Measurements from ENCODE around the gene FADD.
"Not testable (repeated sequence)": the region's sequence is repeated elsewhere in the genome, so short reads cannot be mapped to it uniquely, and the experiment has no call there.

Gene FADD

GRCh38 chr11:70212227-70212811, 9.2 kb downstream of the FADD start:
- DNase-seq (ENCODE audit: low spot score): no peak

DNA sequence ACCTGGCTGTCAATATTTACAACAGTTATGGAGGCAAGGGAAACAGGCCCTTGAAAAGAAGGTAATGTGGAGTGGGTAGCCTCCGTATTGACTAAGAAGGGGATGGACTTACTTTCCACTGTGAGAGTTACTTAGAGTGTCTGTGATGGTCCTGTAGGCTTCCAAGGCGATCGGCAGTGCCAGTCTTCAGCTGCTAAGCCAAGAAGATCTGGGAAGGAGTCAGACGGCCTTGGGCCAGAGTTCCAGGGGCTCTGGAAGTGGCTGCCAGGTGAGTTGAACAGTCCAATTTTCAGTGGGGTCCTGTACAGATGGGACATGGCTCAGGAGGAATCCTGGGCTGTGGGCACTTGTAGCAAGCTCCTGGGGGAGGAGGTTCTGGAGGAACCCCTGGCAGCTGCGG, 14.3 kb downstream of the FADD start:
- not testable (repeated sequence) for H3K27me3 ChIP-seq (ENCODE audit: control insufficient read depth in 3 of 3, insufficient read depth in 3 of 3, low read depth in 1 of 3, low read length in 3 of 3); H3K4me1 ChIP-seq (ENCODE audit: control insufficient read depth in 2 of 2, insufficient read depth in 1 of 2, low read depth in 1 of 2, low read length in 2 of 2); H3K9ac ChIP-seq (ENCODE audit: low read depth, low read length, poor library complexity); H3K4me2 ChIP-seq (ENCODE audit: insufficient read depth, low read length, poor library complexity, severe bottlenecking); H2AK5ac ChIP-seq (ENCODE audit: low read depth, low read length); H2BK12ac ChIP-seq (ENCODE audit: low read length); H4K8ac ChIP-seq (ENCODE audit: low read depth, low read length); H4K91ac ChIP-seq (ENCODE audit: low read depth, low read length, poor library complexity); H2AFZ ChIP-seq (ENCODE audit: low read length); H2BK5ac ChIP-seq (ENCODE audit: low read length); H3K23ac ChIP-seq (ENCODE audit: low read depth, low read length, poor library complexity); H2BK120ac ChIP-seq (ENCODE audit: low read depth, low read length); H3K14ac ChIP-seq (ENCODE audit: low read length); H3K79me1 ChIP-seq (ENCODE audit: low read depth, low read length); DNase-seq (ENCODE audit: low spot score); H3K4me3 ChIP-seq (ENCODE audit: low read length in 2 of 2); H3K36me3 ChIP-seq (replicated peaks in 1 of 2; ENCODE audit: control insufficient read depth in 2 of 2, insufficient read depth in 2 of 2, low read length in 2 of 2); H3K4ac ChIP-seq (ENCODE audit: low read length); H3K27ac ChIP-seq (replicated peaks; ENCODE audit: low read length); H2BK15ac ChIP-seq (ENCODE audit: low read length); H3K9me3 ChIP-seq (replicated peaks in 1 of 2; ENCODE audit: control insufficient read depth in 2 of 2, insufficient read depth in 1 of 2, low read depth in 1 of 2, low read length in 2 of 2); H3K18ac ChIP-seq (ENCODE audit: low read length)
- no CpG with 5 or more reads among the region's 5 CpGs for WGBS, 2 donors (ENCODE audit: extremely low coverage in 2 of 2, insufficient read length in 2 of 2, insufficient replicate concordance in 1 of 2)

More at GRCh38 chr11:70212227-70212811, 9.2 kb downstream of the FADD start:
- no peak overlapping the region for H3K4me3 ChIP-seq (ENCODE audit: low read length in 2 of 2)
- H3K27me3 ChIP-seq (ENCODE audit: control insufficient read depth in 3 of 3, insufficient read depth in 3 of 3, low read depth in 1 of 3, low read length in 3 of 3): no peaks in the 10 kb centered on the region
- peaks cover 0 to 3% of the 10 kb centered on the region in 2 donors for H3K4me1 ChIP-seq (ENCODE audit: control insufficient read depth in 2 of 2, insufficient read depth in 1 of 2, low read depth in 1 of 2, low read length in 2 of 2)
- peaks cover 3% of the 10 kb centered on the region for H3K79me1 ChIP-seq (ENCODE audit: low read depth, low read length)
- no peak overlapping the region for H2BK5ac ChIP-seq (ENCODE audit: low read length)
- H2AFZ ChIP-seq (ENCODE audit: low read length): no peak overlapping the region
- no CpG with 5 or more reads among the region's 13 CpGs for WGBS, 2 donors (ENCODE audit: extremely low coverage in 2 of 2, insufficient read length in 2 of 2, insufficient replicate concordance in 1 of 2)
- no peak overlapping the region for H2BK120ac ChIP-seq (ENCODE audit: low read depth, low read length)
- no peak overlapping the region for H4K91ac ChIP-seq (ENCODE audit: low read depth, low read length, poor library complexity)
- H3K4me2 ChIP-seq (ENCODE audit: insufficient read depth, low read length, poor library complexity, severe bottlenecking): no peak overlapping the region
- H3K9me3 ChIP-seq (replicated peaks in 1 of 2; ENCODE audit: control insufficient read depth in 2 of 2, insufficient read depth in 1 of 2, low read depth in 1 of 2, low read length in 2 of 2): no peaks in the 10 kb centered on the region
- H2BK15ac ChIP-seq (ENCODE audit: low read length): peak overlapping the region; percentile 49
- H3K9ac ChIP-seq (ENCODE audit: low read depth, low read length, poor library complexity): no peak overlapping the region
- H3K27ac ChIP-seq (replicated peaks; ENCODE audit: low read length): no peak overlapping the region
- peak overlapping the region; percentile 38 for H3K18ac ChIP-seq (ENCODE audit: low read length)
- peak overlapping the region; percentile 43 for H2AK5ac ChIP-seq (ENCODE audit: low read depth, low read length)
- H4K8ac ChIP-seq (ENCODE audit: low read depth, low read length): no peak overlapping the region
- peak overlapping the region; percentile 85 for H3K23ac ChIP-seq (ENCODE audit: low read depth, low read length, poor library complexity)
- H3K36me3 ChIP-seq (replicated peaks in 1 of 2; ENCODE audit: control insufficient read depth in 2 of 2, insufficient read depth in 2 of 2, low read length in 2 of 2): peaks cover 10 to 22% of the 10 kb centered on the region in 2 donors
- no peak overlapping the region for H2BK12ac ChIP-seq (ENCODE audit: low read length)
- H3K4ac ChIP-seq (ENCODE audit: low read length): no peak overlapping the region
- peak overlapping the region; percentile 6 for H3K14ac ChIP-seq (ENCODE audit: low read length)

- WGBS, 2 donors (ENCODE audit: extremely low coverage in 2 of 2, insufficient read length in 2 of 2, insufficient replicate concordance in 1 of 2): no CpG with 5 or more reads among the region's 8 CpGs
- H3K9me3 ChIP-seq (replicated peaks in 1 of 2; ENCODE audit: control insufficient read depth in 2 of 2, insufficient read depth in 1 of 2, low read depth in 1 of 2, low read length in 2 of 2); H3K4ac ChIP-seq (ENCODE audit: low read length); H2BK15ac ChIP-seq (ENCODE audit: low read length); H3K36me3 ChIP-seq (replicated peaks in 1 of 2; ENCODE audit: control insufficient read depth in 2 of 2, insufficient read depth in 2 of 2, low read length in 2 of 2); H3K14ac ChIP-seq (ENCODE audit: low read length); H3K9ac ChIP-seq (ENCODE audit: low read depth, low read length, poor library complexity); H4K8ac ChIP-seq (ENCODE audit: low read depth, low read length); DNase-seq (ENCODE audit: low spot score); H3K79me1 ChIP-seq (ENCODE audit: low read depth, low read length); H3K18ac ChIP-seq (ENCODE audit: low read length); H2AK5ac ChIP-seq (ENCODE audit: low read depth, low read length); H2BK120ac ChIP-seq (ENCODE audit: low read depth, low read length); H3K27ac ChIP-seq (replicated peaks; ENCODE audit: low read length); H4K91ac ChIP-seq (ENCODE audit: low read depth, low read length, poor library complexity); H3K4me3 ChIP-seq (ENCODE audit: low read length in 2 of 2); H2BK12ac ChIP-seq (ENCODE audit: low read length); H2AFZ ChIP-seq (ENCODE audit: low read length); H2BK5ac ChIP-seq (ENCODE audit: low read length); H3K4me2 ChIP-seq (ENCODE audit: insufficient read depth, low read length, poor library complexity, severe bottlenecking); H3K4me1 ChIP-seq (ENCODE audit: control insufficient read depth in 2 of 2, insufficient read depth in 1 of 2, low read depth in 1 of 2, low read length in 2 of 2); H3K27me3 ChIP-seq (ENCODE audit: control insufficient read depth in 3 of 3, insufficient read depth in 3 of 3, low read depth in 1 of 3, low read length in 3 of 3); H3K23ac ChIP-seq (ENCODE audit: low read depth, low read length, poor library complexity): not testable (repeated sequence)
These were observed 15.0 kb downstream of the FADD start for GRCh38 chr11:70218076-70218475.

- Histone ChIP-seq H3K27ac (replicated peaks; ENCODE audit: low read length) (no peak overlapping the region), H2AFZ (ENCODE audit: low read length) (no peak overlapping the region), H3K9me3 (replicated peaks in 1 of 2; ENCODE audit: control insufficient read depth in 2 of 2, insufficient read depth in 1 of 2, low read depth in 1 of 2, low read length in 2 of 2) (no peaks in the 10 kb centered on the region), H3K4me1 (ENCODE audit: control insufficient read depth in 2 of 2, insufficient read depth in 1 of 2, low read depth in 1 of 2, low read length in 2 of 2) (peaks cover 0 to 4% of the 10 kb centered on the region in 2 donors), H4K91ac (ENCODE audit: low read depth, low read length, poor library complexity) (no peak overlapping the region), H3K36me3 (replicated peaks in 1 of 2; ENCODE audit: control insufficient read depth in 2 of 2, insufficient read depth in 2 of 2, low read length in 2 of 2) (no peaks in the 10 kb centered on the region), H3K4me3 (ENCODE audit: low read length in 2 of 2) (no peak overlapping the region), H4K8ac (ENCODE audit: low read depth, low read length) (no peak overlapping the region), H2BK120ac (ENCODE audit: low read depth, low read length) (no peak overlapping the region), H3K27me3 (ENCODE audit: control insufficient read depth in 3 of 3, insufficient read depth in 3 of 3, low read depth in 1 of 3, low read length in 3 of 3) (peaks cover 0 to 3% (median 0%) of the 10 kb centered on the region in 3 experiments), H3K14ac (ENCODE audit: low read length) (no peak overlapping the region), H3K18ac (ENCODE audit: low read length) (no peak overlapping the region), H2AK5ac (ENCODE audit: low read depth, low read length) (no peak overlapping the region), H3K9ac (ENCODE audit: low read depth, low read length, poor library complexity) (no peak overlapping the region), H3K4ac (ENCODE audit: low read length) (no peak overlapping the region), H3K79me1 (ENCODE audit: low read depth, low read length) (no peaks in the 10 kb centered on the region), H3K23ac (ENCODE audit: low read depth, low read length, poor library complexity) (no peak overlapping the region), H3K4me2 (ENCODE audit: insufficient read depth, low read length, poor library complexity, severe bottlenecking) (no peak overlapping the region), H2BK15ac (ENCODE audit: low read length) (no peak overlapping the region), H2BK5ac (ENCODE audit: low read length) (no peak overlapping the region), H2BK12ac (ENCODE audit: low read length) (no peak overlapping the region)
- WGBS, 2 donors (ENCODE audit: extremely low coverage in 2 of 2, insufficient read length in 2 of 2, insufficient replicate concordance in 1 of 2): no CpG with 5 or more reads among the region's 3 CpGs
- no peak for DNase-seq (ENCODE audit: low spot score)
These were observed 17.0 kb downstream of the FADD start for GRCh38 chr11:70220136-70220535.

All from neuronal stem cell (in vitro differentiated cells).